Measurements from ENCODE around the gene TUBB4B. TPM values are rescaled to one million over a fixed set of nuclear protein-coding genes. Genes with fewer than 3 reads are reported as not detected.
A peak's percentile ranks its signal among the peaks of the same experiment; 100 is the strongest.

TUBB4B gene
- total and polyA plus RNA-seq, 8 donors = 69.4 to 292 (median 153) TPM

DNA sequence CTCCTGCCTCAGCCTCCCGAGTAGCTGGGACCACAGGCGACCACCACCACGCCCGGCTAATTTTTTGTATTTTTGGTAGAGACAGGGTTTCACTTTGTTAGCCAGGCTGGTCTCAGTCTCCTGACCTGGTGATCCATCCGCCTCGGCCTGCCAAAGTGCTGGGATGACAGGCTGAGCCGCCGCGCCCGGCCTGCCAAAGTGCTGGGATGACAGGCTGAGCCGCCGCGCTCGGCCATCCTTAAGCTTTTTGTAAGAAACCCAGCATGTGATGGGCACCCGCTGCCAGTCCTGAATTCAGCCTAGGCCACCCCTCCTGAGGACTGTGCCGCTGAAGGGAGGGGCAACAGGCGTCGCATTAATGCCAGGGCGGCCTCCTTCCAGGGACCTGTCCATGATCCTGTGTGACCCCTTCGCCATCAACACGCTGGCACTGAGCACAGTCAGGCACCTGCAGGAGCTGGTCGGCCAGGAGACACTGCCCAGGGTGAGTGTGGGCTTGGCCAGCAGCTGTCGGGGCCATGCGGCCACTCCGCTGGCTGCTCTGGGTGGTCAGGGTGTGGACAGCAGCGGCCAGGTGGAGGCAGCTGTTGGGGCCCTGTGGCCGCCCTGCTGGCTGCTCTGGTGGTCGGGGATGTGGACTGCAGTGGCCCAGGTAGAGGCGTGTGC, 24.5 kb downstream of the TUBB4B start:
- Histone ChIP-seq H3K27ac (no peak overlapping the region), H3K27me3 (no peaks in the 10 kb centered on the region), H3K4me1 (peaks cover 24 to 51% (median 43%) of the 10 kb centered on the region in 4 donors), H3K4me3 (no peak overlapping the region), H3K9me3 (no peaks in the 10 kb centered on the region), H3K36me3 (peaks cover 41 to 74% (median 63%) of the 10 kb centered on the region in 4 donors)
- WGBS, 5 donors = 89 to 96% (median 90%) methylated on average over 22 to 29 of the region's 29 CpGs
- intact Hi-C loops (cut with DNase I; ENCODE audit: low total_unique reads) = no loop called here
- no peak for DNase-seq
- no peak for TF ChIP-seq POLR2A (IDR thresholded peaks at IDR 0.05)

DNA sequence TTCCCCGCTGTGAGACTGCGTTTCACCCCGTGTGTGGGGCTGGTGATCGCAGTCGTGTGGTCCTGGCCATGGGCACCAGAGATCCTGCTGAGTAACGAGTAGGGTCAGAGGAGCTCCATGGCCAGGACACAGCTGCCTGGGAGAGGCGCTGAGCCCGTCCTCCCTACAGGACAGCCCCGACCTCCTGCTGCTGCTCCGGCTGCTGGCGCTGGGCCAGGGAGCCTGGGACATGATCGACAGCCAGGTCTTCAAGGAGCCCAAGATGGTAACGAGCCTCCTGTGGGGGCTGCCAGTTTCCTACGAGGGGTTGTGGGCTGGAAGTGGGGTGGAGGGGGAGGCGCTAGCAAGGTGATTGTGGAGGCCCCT, 25.1 kb downstream of the TUBB4B start:
- no peak for TF ChIP-seq POLR2AphosphoS5 (IDR thresholded peaks at IDR 0.05)
- TF ChIP-seq POLR2A (IDR thresholded peaks at IDR 0.05) = no peak
- TF ChIP-seq EP300 (IDR thresholded peaks at IDR 0.05) = no peak
- TF ChIP-seq, protein P1, sequence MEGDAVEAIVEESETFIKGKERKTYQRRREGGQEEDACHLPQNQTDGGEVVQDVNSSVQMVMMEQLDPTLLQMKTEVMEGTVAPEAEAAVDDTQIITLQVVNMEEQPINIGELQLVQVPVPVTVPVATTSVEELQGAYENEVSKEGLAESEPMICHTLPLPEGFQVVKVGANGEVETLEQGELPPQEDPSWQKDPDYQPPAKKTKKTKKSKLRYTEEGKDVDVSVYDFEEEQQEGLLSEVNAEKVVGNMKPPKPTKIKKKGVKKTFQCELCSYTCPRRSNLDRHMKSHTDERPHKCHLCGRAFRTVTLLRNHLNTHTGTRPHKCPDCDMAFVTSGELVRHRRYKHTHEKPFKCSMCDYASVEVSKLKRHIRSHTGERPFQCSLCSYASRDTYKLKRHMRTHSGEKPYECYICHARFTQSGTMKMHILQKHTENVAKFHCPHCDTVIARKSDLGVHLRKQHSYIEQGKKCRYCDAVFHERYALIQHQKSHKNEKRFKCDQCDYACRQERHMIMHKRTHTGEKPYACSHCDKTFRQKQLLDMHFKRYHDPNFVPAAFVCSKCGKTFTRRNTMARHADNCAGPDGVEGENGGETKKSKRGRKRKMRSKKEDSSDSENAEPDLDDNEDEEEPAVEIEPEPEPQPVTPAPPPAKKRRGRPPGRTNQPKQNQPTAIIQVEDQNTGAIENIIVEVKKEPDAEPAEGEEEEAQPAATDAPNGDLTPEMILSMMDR (IDR thresholded peaks at IDR 0.05) = no peak
- H3K27ac ChIP-seq = no peak overlapping the region
- no peaks in the 10 kb centered on the region for H3K27me3 ChIP-seq
- peaks cover 41 to 80% (median 69%) of the 10 kb centered on the region in 4 donors for H3K36me3 ChIP-seq
- H3K9me3 ChIP-seq = no peaks in the 10 kb centered on the region
- intact Hi-C loops (cut with DNase I; ENCODE audit: low total_unique reads) = no loop called here
- H3K4me3 ChIP-seq = no peak overlapping the region
- peaks cover 24 to 57% (median 49%) of the 10 kb centered on the region in 4 donors for H3K4me1 ChIP-seq
- DNase-seq = peak in 1 of 2 donors; percentile 7
- WGBS, 5 donors = 84 to 93% (median 87%) methylated on average over 15 of the region's 15 CpGs

DNA sequence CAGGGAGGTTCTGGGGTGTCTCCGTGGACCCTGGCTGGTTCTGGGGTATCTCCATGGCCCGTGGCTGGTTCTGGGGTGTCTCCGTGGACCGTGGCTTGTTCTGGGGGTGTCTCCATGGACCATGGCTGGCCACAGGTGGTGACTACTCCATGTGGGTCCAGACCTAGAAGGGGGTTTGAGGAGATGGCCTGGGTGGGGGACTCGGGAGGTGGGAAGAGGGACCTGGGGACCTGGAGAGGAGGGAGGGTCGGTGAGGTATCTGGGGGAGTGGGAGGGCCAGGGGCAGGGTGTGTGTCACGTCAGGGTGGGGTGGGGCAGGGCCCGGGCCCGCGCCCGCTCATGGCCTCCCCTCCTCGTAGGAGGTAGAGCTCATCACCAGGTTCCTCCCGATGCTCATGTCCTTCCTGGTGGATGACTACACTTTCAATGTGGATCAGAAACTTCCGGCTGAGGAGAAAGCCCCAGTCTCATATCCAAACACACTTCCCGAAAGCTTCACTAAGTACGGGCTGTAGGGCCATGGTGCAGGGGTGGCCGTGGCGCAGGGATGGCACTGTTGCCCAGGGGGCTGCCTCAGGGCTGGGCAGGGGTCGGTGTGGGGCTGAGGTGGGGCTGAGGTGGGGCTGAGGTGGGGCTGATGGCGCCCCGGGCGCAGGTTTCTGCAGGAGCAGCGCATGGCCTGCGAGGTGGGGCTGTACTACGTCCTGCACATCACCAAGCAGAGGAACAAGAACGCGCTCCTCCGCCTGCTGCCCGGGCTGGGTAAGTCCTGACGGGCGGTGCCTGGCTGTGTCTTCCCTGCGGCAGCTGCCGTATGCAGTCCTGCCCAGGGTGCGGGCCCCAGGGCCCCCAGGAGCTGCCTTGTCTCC, 25.7 kb downstream of the TUBB4B start:
- intact Hi-C loops (cut with DNase I; ENCODE audit: low total_unique reads) = no loop called here
- peaks cover 42 to 86% (median 74%) of the 10 kb centered on the region in 4 donors for H3K36me3 ChIP-seq
- H3K4me3 ChIP-seq = no peak overlapping the region
- DNase-seq = no peak
- H3K4me1 ChIP-seq = peaks cover 24 to 60% (median 54%) of the 10 kb centered on the region in 4 donors
- TF ChIP-seq, protein P1 (IDR thresholded peaks at IDR 0.05) = no peak
- TF ChIP-seq EP300 (IDR thresholded peaks at IDR 0.05) = no peak
- TF ChIP-seq POLR2A (IDR thresholded peaks at IDR 0.05) = no peak
- no peak for TF ChIP-seq POLR2AphosphoS5 (IDR thresholded peaks at IDR 0.05)
- 89 to 96% (median 90%) methylated on average over 24 to 34 of the region's 34 CpGs for WGBS, 5 donors
- H3K27me3 ChIP-seq = no peaks in the 10 kb centered on the region
- no peaks in the 10 kb centered on the region for H3K9me3 ChIP-seq
- H3K27ac ChIP-seq = peak overlapping the region in 1 of 5 donors; percentile 76

DNA sequence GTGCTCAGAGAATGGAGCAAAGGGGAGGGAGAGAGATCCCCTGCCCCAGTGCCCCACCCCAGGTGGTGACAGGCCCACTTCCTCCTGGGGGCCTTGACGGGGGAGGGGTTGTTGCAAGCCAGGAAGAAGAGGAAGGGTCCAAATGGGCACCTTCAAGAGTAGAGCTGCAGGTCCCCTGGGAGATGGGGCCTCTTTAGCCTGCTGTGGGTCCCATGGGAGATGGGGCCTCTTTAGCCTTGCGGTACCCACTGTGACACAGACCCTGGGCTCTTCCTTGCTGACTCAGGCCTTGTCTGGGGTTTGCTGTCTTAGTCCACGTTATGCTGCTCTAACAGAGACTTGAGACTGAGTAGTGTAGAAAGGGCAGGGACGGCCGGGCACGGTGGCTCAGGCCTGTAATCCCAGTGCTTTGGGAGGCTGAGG, 26.9 kb downstream of the TUBB4B start:
- H3K27me3 ChIP-seq = no peaks in the 10 kb centered on the region
- H3K36me3 ChIP-seq = peaks cover 52 to 93% (median 82%) of the 10 kb centered on the region in 4 donors
- no peak for TF ChIP-seq EP300 (IDR thresholded peaks at IDR 0.05)
- TF ChIP-seq POLR2A (IDR thresholded peaks at IDR 0.05) = no peak
- TF ChIP-seq, protein P1 (IDR thresholded peaks at IDR 0.05) = no peak
- TF ChIP-seq POLR2AphosphoS5 (IDR thresholded peaks at IDR 0.05) = no peak
- DNase-seq = peak in 1 of 2 donors; percentile 4
- H3K27ac ChIP-seq = peak overlapping the region; percentile 52 to 95 (median 77)
- WGBS, 5 donors = 85 to 93% (median 88%) methylated on average over 2 to 6 of the region's 6 CpGs
- intact Hi-C loops (cut with DNase I; ENCODE audit: low total_unique reads) = no loop called here
- peaks cover 28 to 69% (median 60%) of the 10 kb centered on the region in 4 donors for H3K4me1 ChIP-seq
- no peaks in the 10 kb centered on the region for H3K9me3 ChIP-seq
- peak overlapping the region in 1 of 4 donors; percentile 30 for H3K4me3 ChIP-seq

All from stomach (tissue), 9 donors.